HEK293T (cell line): ENCODE measurements around the gene CMTM3.

Source experiments
- ARNT ChIP-seq: fragments of 450-650 bp; IDR thresholded peaks from 2 replicates; pipeline ENCODE4 v1.6.1; 2017; ENCODE audit warnings: mild to moderate bottlenecking
- BHLHE40 ChIP-seq: fragments of 450-650 bp; IDR thresholded peaks from 2 replicates; pipeline ENCODE4 v1.6.1; 2016; ENCODE audit warnings: mild to moderate bottlenecking, moderate library complexity, borderline replicate concordance
- ELF4 ChIP-seq: fragments of 450-650 bp; IDR thresholded peaks from 2 replicates; pipeline ENCODE4 v1.6.1; 2017; ENCODE audit warnings: antibody characterized with exemption
- FOXA1 ChIP-seq: fragments of 450-650 bp; IDR thresholded peaks from 2 replicates; pipeline ENCODE4 v1.6.1; 2016; ENCODE audit warnings: mild to moderate bottlenecking
- FOXM1 ChIP-seq: fragments of 450-650 bp; IDR thresholded peaks from 2 replicates; pipeline ENCODE4 v1.6.1; 2017; ENCODE audit warnings: mild to moderate bottlenecking, borderline replicate concordance
- SUZ12 ChIP-seq: fragments of 450-650 bp; IDR thresholded peaks from 2 replicates; pipeline ENCODE4 v1.6.1; 2016; ENCODE audit warnings: mild to moderate bottlenecking
- ZNF384 ChIP-seq: fragments of 450-650 bp; IDR thresholded peaks from 2 replicates; pipeline ENCODE4 v1.6.1; 2016

DNA sequence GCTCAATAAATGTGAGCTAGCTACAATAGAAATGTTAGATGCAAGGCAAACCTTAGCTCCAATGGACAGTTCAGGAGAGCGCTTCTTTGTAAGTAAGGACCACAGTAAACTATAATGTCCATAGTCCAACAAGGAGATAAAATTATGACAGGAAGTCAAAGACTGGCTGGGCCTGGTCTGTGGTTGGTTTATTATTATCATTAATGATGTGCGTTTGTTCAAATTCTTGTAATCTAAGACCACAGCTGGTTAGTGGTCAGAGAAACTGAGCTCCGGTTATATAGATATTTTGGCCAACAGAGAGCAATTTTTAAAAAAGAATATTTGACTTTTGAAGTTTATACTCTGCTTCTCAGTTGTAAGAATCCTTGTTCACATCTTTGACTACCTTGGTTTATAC lies 30.0 kb upstream of the CMTM3 start:
- TF ChIP-seq ARNT (no peak), ZNF384 (no peak), FOXM1 (no peak), FOXA1 (no peak), ELF4 (no peak), SUZ12 (no peak), BHLHE40 (no peak)
